Bronchial epithelial cell (primary cell): Measurements from ENCODE around the gene CARS1. TPM values are rescaled to one million over a fixed set of nuclear protein-coding genes. Genes with fewer than 3 reads are reported as not detected.
"Not testable (repeated sequence)": the region's sequence is repeated elsewhere in the genome, so short reads cannot be mapped to it uniquely, and the experiment has no call there.

Experiments used
- DNase-seq: peaks from one replicate; pipeline ENCODE4 v3.0.0-alpha.2; 2010; ENCODE audit warnings: low read depth
- FAIRE-seq: peaks from 2 replicates; lab custom pipeline; 2011; peaks lifted over from hg19 to GRCh38; lab: Jason Lieb, UNC
- H3K27me3 ChIP-seq: 2 replicates; pipeline ENCODE4 v1.5.1; 2011; ENCODE audit warnings: low read length; ENCODE audit not compliant: control insufficient read depth, insufficient read depth
- H3K36me3 ChIP-seq: 2 replicates; pipeline ENCODE4 v1.5.1; 2011; ENCODE audit warnings: low read length; ENCODE audit not compliant: control insufficient read depth, insufficient read depth
- H3K4me3 ChIP-seq: 2 replicates; pipeline ENCODE4 v1.5.1; 2011; ENCODE audit warnings: mild to moderate bottlenecking, low read depth, low read length, control low read depth
- total RNA-seq: library from RNA; depleted of rRNA; stranded (reverse); fragments of >200 nt; gene quantifications from 2 replicates; pipeline ENCODE4 v1.2.1, GENCODE V29; 2014
- TF ChIP-seq, protein P1 (sequence below): IDR thresholded peaks from 2 replicates; pipeline ENCODE4 v1.5.1; 2011; ENCODE audit warnings: mild to moderate bottlenecking, moderate library complexity, low read length, control low read depth, inconsistent platforms; ENCODE audit not compliant: insufficient read depth, severe bottlenecking

The CARS1 gene
- total RNA-seq, 1 donor from 2014 or later: 113 TPM

DNA sequence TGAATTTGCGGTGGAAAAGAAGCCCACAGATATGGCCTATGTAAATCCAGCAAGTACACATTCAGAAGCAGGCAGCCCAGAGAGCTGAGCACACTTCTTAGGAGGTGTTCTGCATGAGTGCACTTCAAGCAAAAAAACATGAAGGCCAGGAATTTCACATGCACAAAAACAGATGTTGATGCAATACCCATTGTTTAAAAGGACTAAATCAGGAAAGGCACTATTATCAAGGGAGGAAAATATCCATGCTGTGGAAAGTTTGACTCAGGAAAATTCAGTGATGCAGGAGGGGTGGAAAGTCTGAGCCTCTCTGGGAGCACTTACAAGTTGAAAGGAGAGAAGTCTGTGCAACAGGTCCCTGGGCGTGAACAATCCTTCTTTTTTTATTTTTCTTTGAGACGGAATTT is 15.8 kb upstream of the CARS1 start:
- Histone ChIP-seq H3K4me3 (no peak overlapping the region), H3K36me3 (no peaks in the 10 kb centered on the region), H3K27me3 (peaks cover 5% of the 10 kb centered on the region)
- no peak for DNase-seq
- TF ChIP-seq, protein P1, sequence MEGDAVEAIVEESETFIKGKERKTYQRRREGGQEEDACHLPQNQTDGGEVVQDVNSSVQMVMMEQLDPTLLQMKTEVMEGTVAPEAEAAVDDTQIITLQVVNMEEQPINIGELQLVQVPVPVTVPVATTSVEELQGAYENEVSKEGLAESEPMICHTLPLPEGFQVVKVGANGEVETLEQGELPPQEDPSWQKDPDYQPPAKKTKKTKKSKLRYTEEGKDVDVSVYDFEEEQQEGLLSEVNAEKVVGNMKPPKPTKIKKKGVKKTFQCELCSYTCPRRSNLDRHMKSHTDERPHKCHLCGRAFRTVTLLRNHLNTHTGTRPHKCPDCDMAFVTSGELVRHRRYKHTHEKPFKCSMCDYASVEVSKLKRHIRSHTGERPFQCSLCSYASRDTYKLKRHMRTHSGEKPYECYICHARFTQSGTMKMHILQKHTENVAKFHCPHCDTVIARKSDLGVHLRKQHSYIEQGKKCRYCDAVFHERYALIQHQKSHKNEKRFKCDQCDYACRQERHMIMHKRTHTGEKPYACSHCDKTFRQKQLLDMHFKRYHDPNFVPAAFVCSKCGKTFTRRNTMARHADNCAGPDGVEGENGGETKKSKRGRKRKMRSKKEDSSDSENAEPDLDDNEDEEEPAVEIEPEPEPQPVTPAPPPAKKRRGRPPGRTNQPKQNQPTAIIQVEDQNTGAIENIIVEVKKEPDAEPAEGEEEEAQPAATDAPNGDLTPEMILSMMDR: no peak
- FAIRE-seq: peak; percentile 32

DNA sequence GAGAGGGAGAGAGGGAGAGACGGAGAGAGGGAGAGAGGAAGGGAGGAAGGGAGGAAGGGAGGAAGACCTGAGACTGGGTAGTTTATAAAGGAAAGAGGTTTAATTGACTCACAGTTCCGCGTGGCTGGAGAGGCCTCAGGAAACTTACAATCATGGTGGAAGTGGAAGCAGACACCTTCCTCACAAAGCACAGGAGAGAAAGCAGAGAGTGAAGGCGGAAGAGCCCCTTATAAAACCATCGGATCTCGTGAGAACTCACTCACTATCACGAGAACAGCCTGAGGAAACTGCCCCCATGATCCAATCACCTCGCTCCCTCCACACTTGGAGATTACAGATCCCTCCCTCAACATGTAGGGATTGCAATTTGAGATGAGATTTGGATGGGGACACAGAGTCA is 12.2 kb upstream of the CARS1 start:
- TF ChIP-seq, protein P1: no peak
- Histone ChIP-seq H3K36me3 (no peaks in the 10 kb centered on the region), H3K4me3 (no peak overlapping the region), H3K27me3 (peaks cover 1% of the 10 kb centered on the region)
- DNase-seq: no peak
- FAIRE-seq: no peak

DNA sequence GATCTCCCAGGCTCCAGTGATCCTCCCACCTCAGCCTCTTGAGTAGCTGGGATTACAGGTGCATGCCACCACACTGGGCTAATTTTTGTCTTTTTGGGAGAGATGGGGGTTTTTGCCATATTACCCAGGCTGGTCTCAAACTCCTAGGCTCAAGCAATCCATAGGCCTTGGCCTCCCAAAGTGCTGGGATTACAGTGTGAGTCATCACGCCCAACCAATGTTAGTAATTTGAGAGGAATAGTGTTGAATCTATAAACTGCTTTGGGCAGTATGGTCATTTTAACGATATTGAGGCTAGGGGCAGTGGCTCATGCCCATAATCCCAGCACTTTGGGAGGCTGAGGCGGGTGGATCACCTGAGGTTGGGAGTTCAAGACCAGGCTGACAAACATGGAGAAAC is 9.1 kb upstream of the CARS1 start:
- H3K4me3 ChIP-seq, H3K27me3 ChIP-seq, H3K36me3 ChIP-seq, DNase-seq, FAIRE-seq: not testable (repeated sequence)

DNA sequence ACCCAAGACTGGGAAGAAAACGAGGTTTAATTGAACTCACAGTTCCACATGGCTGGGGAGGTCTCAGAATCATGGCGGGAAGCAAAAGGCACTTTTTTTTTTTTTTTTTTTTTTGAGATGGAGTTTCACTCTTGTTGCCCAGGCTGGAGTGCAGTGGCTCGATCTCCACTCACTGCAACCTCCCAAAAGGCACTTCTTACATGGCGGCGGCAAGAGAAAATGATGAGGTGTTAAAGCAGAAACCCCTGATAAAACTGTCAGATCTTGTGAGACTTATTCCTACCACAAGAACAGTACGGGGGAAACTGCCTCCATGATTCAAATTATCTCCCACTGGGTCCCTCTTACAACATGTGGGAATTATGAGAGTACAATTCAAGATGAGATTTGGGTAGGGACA is 7.5 kb upstream of the CARS1 start:
- not testable (repeated sequence) for FAIRE-seq, H3K27me3 ChIP-seq, H3K36me3 ChIP-seq, H3K4me3 ChIP-seq, DNase-seq

DNA sequence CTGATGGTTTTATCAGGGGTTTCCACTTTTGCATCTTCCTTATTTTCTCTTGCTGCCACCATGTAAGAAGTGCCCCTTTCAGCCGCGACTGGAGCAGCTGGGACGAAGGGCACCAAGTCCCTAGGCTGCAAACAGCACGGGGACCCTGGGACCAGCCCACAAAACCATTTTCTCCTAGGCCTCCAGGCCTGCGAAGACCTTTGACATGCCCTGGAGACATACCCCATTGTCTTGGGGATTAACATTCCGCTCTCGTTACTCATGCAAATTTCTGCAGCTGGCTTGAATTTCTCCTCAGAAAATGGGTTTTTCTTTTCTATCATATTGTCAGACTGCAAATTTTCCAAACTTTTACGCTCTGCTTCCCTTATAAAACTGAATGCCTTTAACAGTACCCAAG is 6.7 kb upstream of the CARS1 start:
- H3K4me3 ChIP-seq, H3K36me3 ChIP-seq, H3K27me3 ChIP-seq, FAIRE-seq, DNase-seq: not testable (repeated sequence)

DNA sequence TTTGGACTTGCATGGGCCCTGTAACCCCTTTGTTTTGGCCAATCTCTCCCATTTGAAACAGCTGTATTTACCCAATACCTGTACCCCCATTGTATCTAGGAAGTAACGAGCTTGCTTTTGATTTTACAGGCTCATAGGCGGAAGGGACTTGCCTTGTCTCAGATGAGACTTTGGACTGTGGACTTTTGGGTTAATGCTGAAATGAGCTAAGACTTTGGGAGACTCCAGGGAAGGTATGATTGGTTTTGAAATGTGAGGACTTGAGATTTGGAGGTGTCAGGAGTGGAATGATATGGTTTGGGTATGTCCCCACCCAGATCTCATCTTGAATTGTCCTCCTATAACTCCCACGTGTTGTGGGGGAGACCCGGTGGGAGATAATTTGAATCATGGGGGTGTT is 6.2 kb upstream of the CARS1 start:
- not testable (repeated sequence) for FAIRE-seq, H3K4me3 ChIP-seq, DNase-seq

DNA sequence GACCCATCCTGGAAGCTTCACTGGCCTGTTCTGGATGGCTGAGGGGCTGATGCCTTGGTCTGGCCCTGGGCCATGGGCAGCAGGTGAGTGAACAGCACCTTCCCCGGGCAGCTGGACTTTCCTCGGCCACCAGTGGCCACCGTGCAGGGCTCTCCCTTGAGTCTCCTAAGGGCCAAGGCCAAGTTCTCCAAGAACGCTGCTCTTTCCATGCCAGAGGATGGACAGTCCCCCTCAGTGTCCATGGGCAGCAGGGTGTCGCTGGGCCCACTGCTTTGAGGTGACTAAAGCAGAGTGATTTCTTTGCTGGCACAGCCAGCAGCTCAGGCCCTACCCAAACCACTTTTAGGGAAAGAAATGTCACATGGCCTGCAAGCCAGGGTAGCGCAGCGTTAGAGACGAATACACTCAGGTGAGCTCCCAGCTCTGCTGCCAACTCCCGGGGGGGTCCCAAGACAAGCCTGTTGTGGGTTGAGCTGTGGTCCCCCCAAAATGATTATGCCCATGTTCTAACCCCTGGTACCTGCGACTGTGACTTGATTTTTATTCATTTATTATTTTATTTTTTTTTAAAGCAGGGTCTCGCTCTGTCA is 3.3 kb upstream of the CARS1 start:
- no peak for DNase-seq
- TF ChIP-seq, protein P1: no peak
- no peak for FAIRE-seq

More for the DNA sequence above, 6.2 kb upstream of the CARS1 start:
- not testable (repeated sequence) for H3K36me3 ChIP-seq, H3K27me3 ChIP-seq

More for the DNA sequence above, 3.3 kb upstream of the CARS1 start:
- no peaks in the 10 kb centered on the region for H3K27me3 ChIP-seq
- H3K4me3 ChIP-seq: no peak overlapping the region
- peaks cover 1% of the 10 kb centered on the region for H3K36me3 ChIP-seq
